Upper lobe of left lung (tissue), 6 donors: ENCODE data around the gene POU2F3. TPM values are rescaled to one million over a fixed set of nuclear protein-coding genes. Genes with fewer than 3 reads are reported as not detected.

Source experiments
- ATAC-seq, 2 donors: fragments of 200-7000 bp; cut with Tn5 transposase; one replicate each; pipeline ENCODE4 v1.9.1; 2022; ENCODE audit warnings: mild to moderate bottlenecking in 2 of 2, moderate library complexity in 2 of 2; ENCODE audit not compliant: low FRiP score in 2 of 2
- DNase-seq, 2 donors: peaks; one replicate each; pipeline ENCODE4 v3.0.0-alpha.2; 2019 to 2020
- H3K27ac ChIP-seq, 4 donors: fragments of 200-600 bp; sonication (generic); one replicate each; pipeline ENCODE4 v1.5.1; 2016 to 2019
- H3K27me3 ChIP-seq, 4 donors: fragments of 200-600 bp; sonication (generic); one replicate each; pipeline ENCODE4 v1.5.1; 2017 to 2019
- H3K36me3 ChIP-seq, 4 donors: fragments of 200-600 bp; sonication (generic); one replicate each; pipeline ENCODE4 v1.5.1; 2016 to 2019
- H3K4me1 ChIP-seq, 4 donors: fragments of 200-600 bp; sonication (generic); one replicate each; pipeline ENCODE4 v1.5.1; 2018 to 2019
- H3K4me3 ChIP-seq, 4 donors: fragments of 200-600 bp; sonication (generic); one replicate each; pipeline ENCODE4 v1.5.1; 2017 to 2019; ENCODE audit warnings: mild to moderate bottlenecking in 2 of 4, moderate library complexity in 1 of 4
- H3K9me3 ChIP-seq, 4 donors: fragments of 200-600 bp; sonication (generic); one replicate each; pipeline ENCODE4 v1.5.1; 2018 to 2019
- EP300 ChIP-seq, 4 donors: sonication (generic); formaldehyde crosslinking; IDR thresholded peaks; one replicate each; pipeline ENCODE4 v1.5.1; 2017; ENCODE audit warnings: antibody characterized with exemption in 4 of 4, control low read depth in 2 of 4
- POLR2A ChIP-seq, 4 donors: fragments of 450-650 bp; IDR thresholded peaks; one replicate each; pipeline ENCODE4 v1.5.1; 2016 to 2017; ENCODE audit warnings: antibody characterized with exemption in 4 of 4, mild to moderate bottlenecking in 2 of 4
- POLR2AphosphoS5 ChIP-seq, 2 donors: sonication (generic); formaldehyde crosslinking; IDR thresholded peaks; one replicate each; pipeline ENCODE4 v1.5.1; 2017; ENCODE audit warnings: antibody characterized with exemption in 2 of 2
- WGBS, 2 donors: methylation state at CpG; one replicate each; pipeline ENCODE4 v1.1.5; 2017 to 2018; 5-methylcytosine and 5-hydroxymethylcytosine counted together
- total RNA-seq, 6 donors: library from RNA; depleted of rRNA in 4 of 6; stranded (reverse); fragments of >200 nt in 4 of 6; gene quantifications; one replicate each; pipeline versions ENCODE4 v1.1.0 to v1.2.1, GENCODE V29; 2016 to 2021
- TF ChIP-seq, protein P1 (sequence below), 6 experiments: fragments of 450-650 bp in 4 of 6; fragments of 200-600 bp in 2 of 6; sonication (generic) in 2 of 6; IDR thresholded peaks; one replicate each; pipeline ENCODE4 v1.5.1; 2016 to 2019; ENCODE audit warnings: antibody characterized with exemption in 6 of 6
- donor health status: DM: no; HTN: no; CAD: no; lungs with moderate emphysema.
- donor health status: DM: no; HTN: yes; CAD: no; lungs with severe emphysema.

Gene POU2F3
- total RNA-seq, 6 donors from 2014 or later = 1.7 to 21.0 (median 3.5) TPM

- Histone ChIP-seq H3K9me3 (no peaks in the 10 kb centered on the region), H3K36me3 (peaks cover 0 to 13% (median 3%) of the 10 kb centered on the region in 4 donors), H3K27ac (peak overlapping the region in 1 of 4 donors; percentile 48), H3K4me3 (no peak overlapping the region), H3K27me3 (no peaks in the 10 kb centered on the region), H3K4me1 (peaks cover 9 to 30% (median 21%) of the 10 kb centered on the region in 4 donors)
- 57 to 60% methylated on average over 2 of the region's 2 CpGs for WGBS, 2 donors
- no peak for ATAC-seq
- TF ChIP-seq EP300 (IDR thresholded peaks at IDR 0.05) = no peak
- TF ChIP-seq POLR2A (IDR thresholded peaks at IDR 0.05) = no peak
- TF ChIP-seq POLR2AphosphoS5 (IDR thresholded peaks at IDR 0.05) = no peak
- TF ChIP-seq, protein P1, sequence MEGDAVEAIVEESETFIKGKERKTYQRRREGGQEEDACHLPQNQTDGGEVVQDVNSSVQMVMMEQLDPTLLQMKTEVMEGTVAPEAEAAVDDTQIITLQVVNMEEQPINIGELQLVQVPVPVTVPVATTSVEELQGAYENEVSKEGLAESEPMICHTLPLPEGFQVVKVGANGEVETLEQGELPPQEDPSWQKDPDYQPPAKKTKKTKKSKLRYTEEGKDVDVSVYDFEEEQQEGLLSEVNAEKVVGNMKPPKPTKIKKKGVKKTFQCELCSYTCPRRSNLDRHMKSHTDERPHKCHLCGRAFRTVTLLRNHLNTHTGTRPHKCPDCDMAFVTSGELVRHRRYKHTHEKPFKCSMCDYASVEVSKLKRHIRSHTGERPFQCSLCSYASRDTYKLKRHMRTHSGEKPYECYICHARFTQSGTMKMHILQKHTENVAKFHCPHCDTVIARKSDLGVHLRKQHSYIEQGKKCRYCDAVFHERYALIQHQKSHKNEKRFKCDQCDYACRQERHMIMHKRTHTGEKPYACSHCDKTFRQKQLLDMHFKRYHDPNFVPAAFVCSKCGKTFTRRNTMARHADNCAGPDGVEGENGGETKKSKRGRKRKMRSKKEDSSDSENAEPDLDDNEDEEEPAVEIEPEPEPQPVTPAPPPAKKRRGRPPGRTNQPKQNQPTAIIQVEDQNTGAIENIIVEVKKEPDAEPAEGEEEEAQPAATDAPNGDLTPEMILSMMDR (IDR thresholded peaks at IDR 0.05) = no peak
- DNase-seq = no peak
Observed at GRCh38 chr11:120331301-120331996, 91.5 kb downstream of the POU2F3 start.

DNA sequence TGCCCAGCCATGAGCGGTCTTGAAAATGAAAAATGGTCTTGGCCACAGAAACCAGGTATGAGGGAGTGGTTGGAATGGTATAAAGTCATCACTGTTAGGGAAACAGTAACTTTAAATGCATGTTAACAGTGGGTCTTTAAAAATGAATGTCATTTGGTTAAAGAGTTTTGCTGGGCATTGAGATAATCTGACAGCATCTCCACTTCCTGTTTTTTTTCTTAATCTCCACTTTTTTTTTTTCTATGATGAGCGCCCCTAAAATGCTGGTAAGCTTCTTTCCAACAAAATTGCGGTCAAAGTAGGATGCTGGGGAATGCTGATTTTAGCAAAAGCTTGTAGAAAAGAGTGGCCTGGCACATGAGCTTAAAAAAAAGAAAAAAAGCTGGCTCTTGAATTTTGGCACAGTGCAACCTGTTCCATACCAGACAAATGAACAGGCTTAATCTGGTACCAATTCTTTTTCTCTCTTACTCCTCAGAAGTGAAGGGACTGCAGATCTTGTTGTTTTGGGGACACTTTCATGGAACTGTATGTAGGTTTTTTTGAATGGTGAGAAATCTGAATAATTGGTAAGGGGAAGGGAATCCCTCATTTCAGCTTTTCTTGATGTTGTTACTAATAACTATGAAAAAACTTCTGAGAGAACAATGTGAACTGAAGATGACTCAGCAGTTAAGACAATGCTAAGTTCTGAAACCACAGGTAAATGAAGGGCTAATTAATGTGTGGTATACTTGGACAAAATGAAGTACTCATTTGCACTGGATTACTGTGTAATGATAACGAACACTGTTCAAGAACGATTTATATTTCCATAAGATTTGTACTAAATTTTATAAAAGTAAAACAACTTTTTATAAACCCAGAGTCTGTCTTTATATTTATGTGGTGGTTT is 93.1 kb downstream of the POU2F3 start:
- H3K36me3 ChIP-seq = peaks cover 0 to 13% (median 3%) of the 10 kb centered on the region in 4 donors
- no peak for ATAC-seq
- 83 to 87% methylated on average over 5 of the region's 5 CpGs for WGBS, 2 donors
- peaks cover 6 to 29% (median 15%) of the 10 kb centered on the region in 4 donors for H3K4me1 ChIP-seq
- no peaks in the 10 kb centered on the region for H3K9me3 ChIP-seq
- DNase-seq = no peak
- no peak overlapping the region for H3K4me3 ChIP-seq
- no peaks in the 10 kb centered on the region for H3K27me3 ChIP-seq
- H3K27ac ChIP-seq = peak overlapping the region in 1 of 4 donors; percentile 44
- TF ChIP-seq POLR2AphosphoS5 (IDR thresholded peaks at IDR 0.05) = no peak
- no peak for TF ChIP-seq POLR2A (IDR thresholded peaks at IDR 0.05)
- TF ChIP-seq EP300 (IDR thresholded peaks at IDR 0.05) = no peak
- TF ChIP-seq, protein P1 (IDR thresholded peaks at IDR 0.05) = no peak

DNA sequence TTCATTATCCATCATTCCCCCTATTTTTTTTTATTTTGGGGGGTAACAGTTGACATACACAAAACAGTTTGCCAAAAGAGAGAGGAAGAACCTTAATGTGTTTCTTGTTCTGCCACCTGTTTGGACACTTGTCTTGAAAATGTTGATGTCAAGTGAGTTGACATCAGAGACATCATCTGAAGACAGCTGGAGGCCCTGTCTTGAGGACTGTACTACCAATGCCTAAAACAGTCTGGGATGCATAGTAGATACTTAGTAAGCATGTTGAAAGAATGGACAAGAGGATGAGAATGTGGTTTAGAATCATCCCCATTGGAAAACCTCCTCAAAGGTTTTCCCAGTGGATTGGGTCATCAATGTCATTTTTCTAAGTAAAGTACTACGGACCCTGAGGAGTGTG is 93.9 kb downstream of the POU2F3 start:
- Histone ChIP-seq H3K4me3 (no peak overlapping the region), H3K27ac (peak overlapping the region in 1 of 4 donors; percentile 44), H3K9me3 (no peaks in the 10 kb centered on the region), H3K4me1 (peaks cover 6 to 34% (median 15%) of the 10 kb centered on the region in 4 donors), H3K36me3 (peaks cover 0 to 13% (median 3%) of the 10 kb centered on the region in 4 donors), H3K27me3 (no peaks in the 10 kb centered on the region)
- WGBS, 2 donors = 79 to 96% methylated on average over 1 of the region's 1 CpG
- no peak for TF ChIP-seq EP300 (IDR thresholded peaks at IDR 0.05)
- no peak for DNase-seq
- no peak for ATAC-seq

- Histone ChIP-seq H3K36me3 (peaks cover 0 to 13% (median 3%) of the 10 kb centered on the region in 4 donors), H3K27me3 (no peaks in the 10 kb centered on the region), H3K4me1 (peaks cover 6 to 40% (median 15%) of the 10 kb centered on the region in 4 donors), H3K27ac (peak overlapping the region in 2 of 4 donors; percentile 26 to 44), H3K4me3 (no peak overlapping the region), H3K9me3 (no peaks in the 10 kb centered on the region)
- 27% methylated on average over 1 of the region's 1 CpG for WGBS, 2 donors
- no peak for DNase-seq
- no peak for TF ChIP-seq EP300 (IDR thresholded peaks at IDR 0.05)
- TF ChIP-seq, protein P1 (IDR thresholded peaks at IDR 0.05) = no peak
- no peak for TF ChIP-seq POLR2A (IDR thresholded peaks at IDR 0.05)
- TF ChIP-seq POLR2AphosphoS5 (IDR thresholded peaks at IDR 0.05) = no peak
- no peak for ATAC-seq
Observed at GRCh38 chr11:120334332-120334731, 94.4 kb downstream of the POU2F3 start.

GRCh38 chr11:120334894-120335462 is 95.0 kb downstream of the POU2F3 start:
- H3K27me3 ChIP-seq = no peaks in the 10 kb centered on the region
- H3K4me1 ChIP-seq = peaks cover 8 to 44% (median 16%) of the 10 kb centered on the region in 4 donors
- H3K27ac ChIP-seq = peak overlapping the region; percentile 94 to 99 (median 98)
- peak overlapping the region; percentile 21 to 87 (median 73) for H3K4me3 ChIP-seq
- TF ChIP-seq EP300 (IDR thresholded peaks at IDR 0.05) (peak in 2 of 4 donors; percentile 51 to 74), POLR2AphosphoS5 (IDR thresholded peaks at IDR 0.05) (peak; percentile 37 to 81), POLR2A (IDR thresholded peaks at IDR 0.05) (peak in 1 of 4 donors; percentile 16)
- TF ChIP-seq, protein P1 (IDR thresholded peaks at IDR 0.05) = peak; percentile 45 to 77 (median 66)
- H3K9me3 ChIP-seq = no peaks in the 10 kb centered on the region
- 1 to 6% methylated on average over 8 of the region's 8 CpGs for WGBS, 2 donors
- peak; percentile 62 to 76 for ATAC-seq
- peaks cover 0 to 11% (median 2%) of the 10 kb centered on the region in 4 donors for H3K36me3 ChIP-seq
- DNase-seq = peak in 1 of 2 donors; percentile 56
